Activated T-cell treated with anti-CD3 and anti-CD28 coated beads for 1 hour (primary cell): ENCODE measurements around the gene EEF1A1.

Source experiments
- DNase-seq: peaks from one replicate; pipeline ENCODE4 v3.0.0-alpha.2; 2020; ENCODE audit warnings: low read depth

Gene EEF1A1

DNA sequence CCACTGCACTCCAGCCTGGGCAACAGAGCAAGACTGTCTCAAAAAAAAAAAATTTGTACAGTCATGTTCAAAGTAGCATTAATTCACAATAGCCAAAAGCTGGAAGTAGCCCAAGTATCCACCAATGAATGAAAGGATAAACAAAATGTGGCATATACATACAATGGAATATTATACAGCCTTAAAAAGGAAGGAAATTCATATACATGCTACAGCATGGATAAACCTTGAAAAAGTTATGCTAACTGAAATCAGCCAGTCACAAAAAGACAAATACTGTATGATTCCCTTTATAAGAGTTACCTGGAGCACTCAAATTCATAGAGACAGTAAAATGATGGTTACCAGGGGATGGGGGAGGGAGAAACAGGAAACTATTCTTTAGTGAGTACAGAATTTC lies 15.7 kb downstream of the EEF1A1 start:
- DNase-seq, result no peak

DNA sequence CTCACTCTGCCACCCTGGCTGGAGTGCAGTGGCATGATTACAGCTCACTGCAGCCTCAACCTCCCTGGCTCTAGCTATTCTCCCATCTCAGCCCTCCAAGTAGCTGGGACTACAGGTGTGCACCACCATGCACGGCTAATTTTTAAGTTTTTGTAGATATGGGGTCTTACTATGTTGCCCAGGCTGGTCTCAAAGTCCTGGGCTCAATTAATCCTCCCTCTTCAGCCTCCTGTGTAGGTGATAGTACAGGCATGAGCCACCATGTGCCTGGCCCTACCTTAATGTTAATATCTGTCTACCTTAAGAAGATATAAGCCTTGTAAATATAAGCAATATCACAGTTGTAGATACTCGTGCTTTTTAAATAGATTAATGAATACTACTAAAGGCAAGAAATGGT lies 16.7 kb downstream of the EEF1A1 start:
- DNase-seq, result no peak

- no peak for DNase-seq
Observed at GRCh38 chr6:73503027-73503772, 17.6 kb downstream of the EEF1A1 start.

DNA sequence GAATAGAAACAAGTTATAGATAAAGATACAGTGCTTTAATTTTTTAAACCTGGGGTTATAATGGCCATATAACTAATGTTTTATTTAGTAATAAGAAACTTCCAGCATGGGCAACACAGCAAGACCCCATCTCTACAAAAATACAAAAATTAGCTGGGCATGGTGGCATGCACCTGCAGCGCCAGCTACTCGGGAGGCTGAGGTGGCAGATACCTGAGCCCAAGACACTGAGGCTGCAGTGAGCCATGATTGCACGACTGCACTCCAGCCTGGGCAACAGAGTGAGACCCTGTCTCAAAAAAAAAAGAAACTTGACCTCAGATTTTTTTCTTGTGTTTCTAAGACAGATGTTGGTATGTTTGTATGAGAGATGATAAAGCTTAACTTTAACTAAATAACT lies 22.9 kb downstream of the EEF1A1 start:
- DNase-seq, result no peak

DNA sequence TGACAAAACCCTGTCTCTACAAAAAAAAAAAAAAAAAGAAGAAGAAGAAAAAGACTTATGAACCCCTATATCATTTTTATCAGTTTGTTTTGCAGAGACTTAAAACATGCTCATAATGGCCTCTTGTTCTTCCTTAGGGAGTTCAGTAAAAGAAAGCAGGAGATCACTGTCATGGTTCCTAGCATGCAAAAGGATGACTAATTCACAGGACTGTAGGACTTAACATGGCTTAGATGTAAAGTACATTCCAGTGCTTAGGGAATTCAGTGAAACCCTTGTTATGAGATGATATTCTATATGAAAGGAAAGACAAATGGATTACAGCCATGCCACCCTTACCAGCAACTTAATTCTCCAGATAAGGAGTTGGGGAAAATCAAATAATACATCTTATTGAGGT lies 29.5 kb downstream of the EEF1A1 start:
- no peak for DNase-seq

DNA sequence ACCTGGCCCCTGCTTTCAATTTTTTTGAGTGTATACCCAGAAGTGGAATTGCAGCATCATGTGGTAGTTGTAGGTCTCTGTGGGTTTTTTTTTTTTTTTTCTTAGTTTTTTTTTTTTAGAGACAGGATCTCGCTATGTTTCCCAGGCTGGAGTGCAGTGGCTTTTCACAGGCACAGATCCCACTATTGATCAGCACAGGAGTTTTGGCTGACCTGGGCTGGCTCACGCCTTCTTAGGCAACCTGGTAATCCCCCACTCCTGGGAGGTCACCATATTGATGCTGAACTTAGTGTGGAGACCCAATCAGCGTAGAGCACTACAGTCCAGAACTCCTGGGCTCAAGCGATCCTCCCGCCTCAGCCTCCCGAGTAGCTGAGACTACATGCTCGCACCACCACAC lies 33.4 kb downstream of the EEF1A1 start:
- DNase-seq, result no peak

GRCh38 chr6:73484438-73484837 lies 36.4 kb downstream of the EEF1A1 start:
- DNase-seq, result no peak

- no peak for DNase-seq
Observed at GRCh38 chr6:73481969-73482368, 38.9 kb downstream of the EEF1A1 start.

DNA sequence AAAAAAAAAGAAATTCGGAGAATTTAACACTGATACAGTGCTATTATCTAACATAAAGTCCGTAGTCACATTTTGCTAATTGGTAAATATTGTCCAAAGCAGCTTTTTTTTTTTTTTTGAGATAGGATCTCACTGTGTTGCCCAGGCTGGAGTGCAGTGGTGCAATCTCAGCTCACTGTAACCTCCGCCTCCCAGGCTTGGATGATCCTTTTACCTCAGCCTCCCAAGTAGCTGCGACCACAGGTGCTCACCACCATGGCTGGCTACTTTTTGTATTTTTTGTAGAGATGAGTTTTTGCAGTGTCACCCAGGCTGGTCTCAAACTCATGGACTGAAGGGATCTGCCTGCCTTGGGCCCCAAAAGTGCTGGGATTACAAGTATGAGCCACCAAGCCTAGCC lies 43.4 kb downstream of the EEF1A1 start:
- no peak for DNase-seq

DNA sequence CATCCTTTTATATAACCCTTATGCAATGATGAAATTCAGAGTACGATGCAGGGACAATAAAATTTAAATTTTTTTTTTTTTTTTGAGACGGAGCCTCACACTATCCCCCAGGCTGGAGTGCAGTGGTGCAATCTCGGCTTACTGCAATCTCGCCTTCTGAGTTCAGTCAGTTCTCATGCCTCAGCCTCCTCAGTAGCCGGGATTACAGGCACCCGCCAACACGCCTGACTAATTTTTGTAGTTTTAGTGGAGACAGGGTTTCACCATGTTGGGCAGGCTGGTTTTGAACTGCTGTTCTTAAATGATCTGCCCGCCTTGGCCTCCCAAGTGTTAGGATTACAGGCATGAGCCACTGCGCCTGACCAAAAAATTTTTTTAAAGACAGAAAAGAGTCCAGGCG lies 44.1 kb downstream of the EEF1A1 start:
- DNase-seq, result no peak

GRCh38 chr6:73471686-73472290 lies 49.0 kb downstream of the EEF1A1 start:
- no peak for DNase-seq
